Colon (tissue), 2 donors: ENCODE results near the gene SLC22A17.
"Not testable (repeated sequence)": the region's sequence is repeated elsewhere in the genome, so short reads cannot be mapped to it uniquely, and the experiment has no call there.

Source experiments
- FAIRE-seq: peaks from 2 replicates; lab custom pipeline; 2012; peaks lifted over from hg19 to GRCh38; lab: Jason Lieb, UNC
- donor health status: control.
- donor health status: control.

The SLC22A17 gene

DNA sequence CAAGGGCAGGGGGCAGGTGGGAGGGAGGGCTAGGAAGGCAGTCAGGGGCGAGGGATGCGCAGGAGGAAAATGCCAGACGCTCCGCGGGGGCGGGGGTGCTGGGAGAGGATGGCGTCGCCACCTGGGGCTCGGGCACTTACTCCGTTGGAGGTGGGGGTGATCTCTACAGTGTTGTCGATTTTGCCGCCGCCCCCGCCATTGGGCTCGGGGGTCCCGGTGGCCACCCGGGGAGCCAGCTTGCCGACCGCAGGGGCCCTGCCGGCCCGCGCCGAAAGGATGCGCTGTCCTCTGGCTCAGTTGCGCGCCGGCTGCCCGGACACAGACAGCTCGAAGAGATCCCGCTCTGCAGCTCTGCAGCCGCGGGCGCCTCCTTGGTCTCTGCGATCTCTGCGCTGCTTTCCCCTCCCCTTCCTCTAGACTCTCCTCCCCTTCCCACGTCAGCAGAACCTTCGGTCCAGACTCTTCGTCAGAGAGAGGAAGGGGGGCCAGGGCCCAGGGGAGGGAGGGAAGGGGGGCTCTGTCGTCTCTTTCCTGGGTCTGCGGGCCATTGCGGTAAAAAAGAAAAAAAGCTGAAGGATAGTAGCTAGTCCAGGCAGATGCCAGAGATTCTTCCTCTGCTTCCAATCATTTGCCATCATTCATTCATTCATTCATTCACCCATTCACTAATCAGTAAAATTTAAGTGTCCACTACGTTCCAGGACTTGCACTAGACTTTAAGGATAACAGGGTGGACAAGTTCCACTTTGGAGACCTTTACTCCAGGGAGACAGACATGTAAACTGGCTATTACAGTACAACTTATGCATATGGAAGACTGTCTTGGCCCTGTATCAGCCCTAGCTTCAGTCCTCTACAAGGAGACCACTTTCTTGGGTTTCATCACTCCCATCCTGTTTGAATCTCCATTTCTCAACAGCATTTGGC, at the start of gene SLC22A17:
Gene SLC22A17 (minus strand): TSS at position 382 of the 927 bp plus-strand sequence.
- FAIRE-seq, result no peak

DNA sequence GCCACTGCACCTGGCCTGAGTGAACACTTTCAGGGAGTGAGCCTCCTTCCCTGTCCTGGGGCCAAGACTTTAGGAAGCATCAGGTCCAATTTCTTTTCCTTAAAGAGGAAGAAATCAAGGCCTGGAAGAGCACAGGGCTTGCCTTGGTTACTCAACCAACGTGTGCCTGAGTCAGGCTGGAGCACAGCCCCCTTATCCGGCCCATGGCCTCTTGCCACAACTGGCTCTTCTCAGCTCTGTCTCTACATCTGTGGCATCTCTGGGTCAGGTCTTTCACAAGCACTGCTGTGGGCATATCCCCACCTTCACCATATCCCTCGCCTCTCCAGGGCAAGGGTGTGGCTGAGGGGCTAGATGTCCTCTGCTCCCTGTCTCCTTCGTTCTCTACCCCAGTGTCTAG, 48.6 kb upstream of the SLC22A17 start:
- FAIRE-seq, result no peak

DNA sequence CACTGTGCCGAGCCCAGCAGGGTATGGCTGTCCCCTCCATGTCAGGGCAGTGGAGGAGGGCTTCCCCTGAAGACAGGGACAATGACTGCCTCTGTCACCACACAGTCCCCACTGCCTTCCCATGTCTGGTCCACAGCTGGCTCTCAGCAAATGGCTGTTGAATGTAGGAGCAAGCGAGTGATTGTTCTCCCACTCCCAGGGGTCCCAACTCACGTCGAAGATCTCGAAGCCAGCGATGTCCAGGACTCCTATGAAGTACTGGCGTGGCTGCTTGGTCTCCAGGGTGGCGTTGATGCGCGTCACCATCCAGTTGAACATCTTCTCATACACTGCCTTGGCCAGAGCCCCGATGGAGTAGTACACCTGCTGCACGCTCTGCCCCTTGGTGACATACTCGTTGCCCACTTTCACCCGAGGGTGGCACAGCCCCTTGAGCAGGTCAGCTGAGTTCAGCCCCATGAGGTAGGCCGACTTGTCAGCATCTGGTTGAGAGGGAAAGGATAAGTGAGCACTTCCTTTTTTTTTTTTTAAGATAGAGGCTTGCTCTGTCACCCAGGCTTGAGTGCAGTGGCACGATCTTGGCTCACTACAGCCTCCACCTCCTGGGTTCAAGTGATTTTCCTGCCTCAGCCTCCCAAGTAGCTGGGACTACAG, 47.9 kb upstream of the SLC22A17 start:
- not testable (repeated sequence) for FAIRE-seq

DNA sequence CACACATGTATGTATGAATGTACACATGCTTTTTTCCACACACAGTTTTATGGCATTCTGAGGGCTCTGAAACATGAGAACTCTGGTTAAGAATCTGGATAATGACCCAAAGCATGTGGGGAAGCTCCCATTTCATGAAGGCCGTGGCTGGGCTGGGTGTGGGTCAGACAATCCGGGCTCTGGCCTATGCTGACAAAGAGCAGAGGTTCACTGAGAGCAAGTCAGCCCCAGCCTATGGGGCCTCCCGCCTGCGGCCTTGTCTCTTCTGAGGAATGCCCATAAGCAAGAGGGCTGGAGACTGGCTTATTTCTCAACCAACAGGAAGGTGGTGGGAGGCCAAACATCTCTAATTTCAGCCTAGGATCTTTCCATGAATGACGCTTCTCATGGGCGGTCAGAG, 46.9 kb upstream of the SLC22A17 start:
- FAIRE-seq, result no peak

DNA sequence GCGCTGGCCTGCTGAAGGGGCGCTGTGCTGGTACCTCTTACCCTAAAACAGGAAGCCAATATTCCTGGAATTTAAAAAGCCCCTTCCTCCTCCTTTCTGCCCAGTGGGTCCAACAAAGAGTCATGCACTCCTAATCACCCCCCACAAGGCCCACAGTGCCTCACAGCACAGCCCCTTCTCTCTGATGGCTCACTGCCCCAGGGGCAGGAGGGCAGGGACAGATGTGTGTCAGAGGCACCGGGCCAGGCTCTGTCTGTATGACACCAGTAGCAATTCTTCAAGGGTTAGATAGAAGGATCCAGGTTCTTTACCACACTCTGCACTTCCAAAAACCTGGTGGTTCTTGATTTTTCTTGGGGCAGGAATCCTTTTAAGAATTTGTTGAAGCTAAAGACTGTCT, 46.4 kb upstream of the SLC22A17 start:
- FAIRE-seq, result no peak

DNA sequence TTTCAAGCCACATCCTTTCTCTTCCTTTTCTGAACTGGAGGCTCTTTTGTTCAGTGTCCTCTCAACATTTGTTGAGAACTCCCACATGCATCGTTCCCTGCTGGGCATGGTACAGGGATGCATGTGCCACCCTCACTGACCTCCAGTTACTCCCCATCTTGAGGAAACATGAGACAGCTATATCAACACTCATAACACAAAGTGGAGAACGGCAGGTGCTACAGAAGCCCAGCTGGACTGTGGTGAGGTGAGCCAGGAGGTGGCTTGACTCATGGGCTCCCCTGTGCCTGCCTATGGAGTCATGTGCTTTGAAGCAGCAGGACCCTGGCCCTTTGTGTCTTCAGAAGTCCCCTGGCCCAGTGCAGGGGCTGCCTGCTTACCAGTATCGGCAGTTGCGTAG, 45.7 kb upstream of the SLC22A17 start:
- no peak for FAIRE-seq

DNA sequence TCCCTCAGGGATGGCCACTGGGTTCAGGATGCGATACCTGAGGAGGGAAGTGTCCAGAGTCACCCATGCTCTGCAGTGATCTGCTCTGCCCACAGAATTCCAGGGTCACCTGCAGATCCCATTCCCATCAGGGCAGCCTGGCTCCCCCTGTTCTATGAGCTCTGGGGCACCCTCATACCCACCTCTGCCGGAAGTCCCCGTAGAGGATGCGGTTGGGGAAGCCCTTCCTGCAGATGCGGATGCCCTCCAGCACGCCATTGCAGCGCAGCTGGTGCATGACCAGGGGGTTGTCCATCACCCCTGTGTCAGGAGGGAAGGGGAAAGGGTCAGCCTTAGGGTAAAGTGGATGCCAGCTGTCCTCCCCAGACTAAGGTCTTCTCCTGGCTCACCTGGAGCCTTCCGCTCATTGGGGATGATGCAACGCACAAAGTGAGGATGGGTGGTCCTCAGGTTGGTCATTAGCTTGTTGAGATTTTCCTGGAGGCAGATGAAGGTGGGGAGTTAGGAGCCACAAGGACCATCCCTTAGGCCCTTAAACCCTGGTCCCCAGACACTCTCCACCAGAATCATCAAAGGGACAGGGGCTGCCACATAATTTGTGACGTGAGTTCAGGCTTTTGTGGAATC, 44.2 kb upstream of the SLC22A17 start:
- FAIRE-seq, result no peak

DNA sequence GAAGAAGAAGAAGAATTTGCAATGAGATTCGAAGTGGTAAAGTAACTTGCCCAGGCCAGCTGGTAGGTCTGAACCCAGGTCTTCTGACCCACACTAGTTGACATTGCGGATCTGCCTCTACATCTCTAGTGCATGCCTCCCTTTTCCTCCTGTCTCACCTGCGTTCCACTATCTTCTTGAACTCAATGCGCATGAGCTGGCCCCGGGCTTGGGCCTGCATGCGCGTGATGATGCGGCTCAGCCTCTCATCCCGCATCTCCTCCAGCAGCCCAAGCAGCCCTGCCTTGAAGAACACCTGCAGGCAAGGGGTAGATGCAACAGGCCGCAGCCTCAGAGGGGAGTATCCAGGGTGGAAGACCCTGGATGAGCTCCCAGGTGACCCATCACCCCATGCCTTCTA, 43.4 kb upstream of the SLC22A17 start:
- no peak for FAIRE-seq

DNA sequence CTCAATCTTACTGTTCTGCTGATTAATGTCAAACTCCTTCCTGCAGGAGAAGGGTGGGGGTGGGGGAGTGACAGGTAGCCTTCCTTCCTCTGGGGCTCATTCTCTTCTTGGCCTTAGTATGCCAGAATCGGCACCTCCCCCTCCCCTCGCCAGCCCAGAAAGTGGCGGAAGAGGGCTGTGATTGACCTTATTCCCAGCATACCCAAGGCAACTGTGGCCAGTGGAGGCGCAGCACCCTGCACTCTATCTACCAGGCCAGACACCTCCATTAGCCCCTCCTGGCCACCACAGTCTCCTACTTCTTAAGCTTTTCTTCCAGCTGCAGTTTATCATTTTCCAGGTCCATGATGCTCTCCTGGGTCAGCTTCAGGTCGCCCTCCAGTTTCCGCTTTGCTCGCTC, 39.9 kb upstream of the SLC22A17 start:
- no peak for FAIRE-seq

DNA sequence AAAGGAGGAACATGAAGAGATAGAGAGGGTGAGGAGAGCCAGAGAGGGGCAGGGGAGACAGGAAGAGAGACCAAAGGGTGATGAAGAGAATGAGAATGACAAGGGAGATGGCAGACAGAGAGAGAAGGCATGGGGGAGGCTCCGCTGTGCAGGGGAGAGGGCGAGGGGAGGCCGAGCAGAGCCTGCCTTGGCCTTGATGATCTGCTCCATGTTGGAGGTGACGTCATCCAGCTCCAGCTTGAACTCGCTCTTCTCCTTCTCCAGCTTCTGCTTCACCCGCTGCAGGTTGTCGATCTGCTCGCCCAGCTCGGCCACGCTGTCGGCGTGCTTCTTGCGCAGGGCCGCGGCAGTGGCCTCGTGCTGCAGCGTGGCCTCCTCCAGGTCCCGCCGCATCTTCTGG, 37.2 kb upstream of the SLC22A17 start:
- FAIRE-seq, result not testable (repeated sequence)

DNA sequence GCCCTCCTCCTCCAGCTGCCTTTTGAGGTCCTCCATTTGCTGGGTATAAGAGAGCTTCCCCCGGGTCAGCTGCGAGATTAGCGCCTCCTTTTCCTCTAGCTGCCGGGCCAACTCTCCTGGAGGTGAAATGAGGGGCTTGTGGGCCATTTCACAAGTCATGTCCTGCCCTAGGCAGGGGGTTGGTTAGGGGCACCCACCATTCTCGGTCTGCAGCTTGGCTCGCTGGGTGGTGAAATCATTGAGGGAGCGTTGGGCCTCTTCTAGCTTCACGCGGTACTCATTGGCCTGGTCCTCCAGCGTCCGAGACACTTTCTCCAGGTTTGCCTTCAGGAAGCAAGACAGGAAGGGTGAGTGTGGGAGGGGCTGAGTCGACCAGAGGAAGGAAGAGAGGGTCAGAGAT, 36.7 kb upstream of the SLC22A17 start:
- no peak for FAIRE-seq

DNA sequence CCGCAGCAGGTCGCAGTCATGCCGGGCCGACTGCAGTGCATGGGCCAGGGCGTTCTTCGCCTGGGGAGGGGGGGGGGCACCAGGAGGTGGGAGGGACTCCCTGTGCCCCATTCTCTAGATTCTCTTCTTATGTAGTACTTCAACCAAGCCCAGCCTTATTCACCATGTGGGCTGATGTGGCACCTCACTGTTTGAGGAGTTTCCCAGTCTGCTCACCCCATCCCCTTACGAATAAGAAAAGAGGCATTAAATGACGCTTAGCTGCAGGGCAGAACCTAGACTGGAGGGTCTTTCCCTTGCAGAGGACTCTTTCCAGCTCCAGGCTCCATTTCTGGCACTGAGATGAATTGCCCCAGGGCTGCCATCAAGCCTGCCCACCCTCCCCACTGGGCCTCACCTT, 36.3 kb upstream of the SLC22A17 start:
- no peak for FAIRE-seq

DNA sequence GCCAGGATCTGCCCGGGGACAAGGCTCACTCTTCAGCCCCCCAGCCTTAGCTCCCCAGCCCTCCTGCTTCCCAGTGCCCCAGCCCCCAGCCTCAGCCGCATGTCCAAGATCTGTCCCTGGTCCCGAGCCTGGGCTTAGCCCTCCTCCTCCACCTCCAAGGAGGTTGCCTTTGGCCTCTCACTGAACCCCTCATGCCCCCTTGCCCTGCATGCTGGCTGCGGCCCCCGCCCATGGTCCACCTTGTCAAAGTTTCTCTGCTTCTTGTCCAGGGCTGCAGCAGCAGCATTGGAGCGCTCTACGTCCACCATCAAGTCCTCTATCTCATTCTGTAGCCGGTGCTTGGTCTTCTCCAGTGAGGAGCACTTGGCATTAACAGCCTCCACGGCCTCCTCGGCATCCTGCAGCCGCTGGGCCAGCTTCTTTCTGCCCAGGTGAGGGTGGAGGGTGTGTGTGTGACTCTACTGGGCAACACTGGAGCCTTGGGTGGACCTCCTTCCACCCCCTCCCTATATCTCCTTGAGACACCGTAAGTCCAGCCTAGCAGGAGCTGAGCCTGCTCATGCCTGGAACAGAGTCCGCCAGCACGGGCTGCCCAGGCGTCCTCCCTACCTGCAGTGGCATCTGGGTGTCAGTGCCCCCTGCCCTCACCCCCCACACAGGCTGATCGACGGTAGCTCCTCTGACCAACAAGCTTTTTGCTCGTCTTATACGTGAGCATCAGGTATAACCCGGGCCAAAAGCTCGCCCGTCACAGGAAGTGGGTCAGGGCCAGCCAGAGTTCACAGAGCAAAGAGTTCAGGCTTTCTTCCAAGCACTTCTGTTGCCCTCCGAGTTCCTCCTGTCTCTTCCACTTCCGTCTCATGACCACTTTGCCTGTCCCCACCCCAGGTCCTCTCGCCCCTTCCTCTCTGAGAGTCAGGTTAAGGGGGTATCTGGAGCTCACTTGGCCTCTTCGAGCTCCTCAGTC, 35.5 kb upstream of the SLC22A17 start:
- FAIRE-seq, result no peak

DNA sequence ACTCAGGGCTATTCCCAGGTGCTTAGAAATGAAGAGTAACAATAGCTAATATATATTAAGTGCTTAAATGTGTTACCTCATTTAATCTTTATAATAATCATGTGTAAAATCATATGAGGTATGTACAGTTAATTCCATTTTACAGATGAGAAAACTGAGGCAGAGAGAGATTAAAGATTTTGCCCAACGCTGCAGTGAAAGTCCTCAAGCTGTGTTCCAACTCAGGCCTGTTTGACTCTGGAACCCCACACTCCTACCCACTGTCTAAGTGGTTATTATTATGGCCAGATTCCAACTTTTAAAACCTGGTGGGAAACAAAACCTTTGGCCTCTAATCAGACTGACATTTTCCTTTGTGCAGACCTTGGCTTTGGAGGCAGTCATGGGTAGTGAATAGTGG, 34.3 kb upstream of the SLC22A17 start:
- no peak for FAIRE-seq

DNA sequence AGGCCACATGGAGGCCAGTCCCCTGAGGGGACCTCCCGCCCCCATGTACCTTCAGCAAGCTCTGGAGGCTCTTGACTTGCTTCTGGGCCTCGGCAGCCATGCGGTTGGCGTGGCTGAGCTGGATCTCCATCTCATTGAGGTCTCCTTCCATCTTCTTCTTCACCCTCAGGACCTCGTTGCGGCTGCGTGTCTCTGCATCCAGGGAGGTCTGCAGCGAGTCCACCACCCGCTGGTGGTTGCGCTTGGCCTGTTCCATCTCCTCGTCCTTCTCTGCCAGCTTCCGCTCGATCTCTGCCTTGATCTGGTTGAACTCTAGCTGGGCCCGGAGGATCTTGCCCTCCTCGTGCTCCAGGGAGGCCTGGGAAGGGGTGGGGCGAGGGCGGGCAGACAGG, 33.6 kb upstream of the SLC22A17 start:
- not testable (repeated sequence) for FAIRE-seq

DNA sequence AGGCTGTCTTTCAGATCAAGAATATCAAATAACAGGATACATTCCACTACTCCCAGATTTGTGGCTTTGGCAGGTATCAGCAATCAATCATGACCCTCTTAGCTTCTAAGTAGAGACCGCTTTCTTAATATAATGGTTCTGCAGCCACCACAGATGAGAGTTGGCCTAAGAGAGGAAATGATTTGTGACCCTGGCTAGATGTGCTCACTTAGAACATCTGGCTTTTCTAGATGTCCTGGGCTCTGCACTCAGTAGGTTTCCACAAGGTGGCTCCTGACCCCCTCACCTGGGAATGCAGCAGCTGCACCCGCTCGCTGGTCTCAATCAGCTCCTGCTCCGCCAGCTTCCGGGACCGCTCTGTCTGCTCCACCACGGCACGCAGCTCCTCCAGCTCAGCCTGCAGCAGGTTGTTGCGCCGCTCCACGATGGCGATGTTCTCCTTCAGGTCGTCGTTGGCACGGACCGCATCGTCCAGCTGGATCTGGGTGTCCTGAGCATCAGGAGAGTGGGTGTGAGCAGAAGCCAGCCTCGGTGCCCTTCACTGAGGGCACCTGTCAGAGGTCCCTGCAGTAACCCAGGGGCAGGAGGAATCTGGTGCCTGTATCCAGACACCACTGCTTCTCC, 33.1 kb upstream of the SLC22A17 start:
- no peak for FAIRE-seq

DNA sequence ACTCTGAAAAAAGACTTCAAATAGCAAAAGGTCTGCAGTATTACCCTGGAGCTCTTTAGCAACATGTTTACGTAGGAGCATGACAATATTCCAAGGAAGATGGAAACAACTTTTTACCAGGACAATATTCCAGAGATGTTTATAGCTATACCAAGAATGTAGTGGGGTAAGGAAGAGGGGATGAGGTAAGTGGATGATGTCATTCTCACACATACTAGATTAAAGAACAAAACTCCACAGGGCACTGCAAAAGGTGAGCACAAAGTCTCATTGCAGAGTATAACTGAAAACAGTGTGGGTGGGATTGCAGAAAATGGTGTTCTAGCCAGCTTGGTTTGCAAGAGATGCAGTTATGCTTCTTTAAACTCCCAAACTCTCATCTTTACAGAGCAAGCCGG, 32.6 kb upstream of the SLC22A17 start:
- no peak for FAIRE-seq

DNA sequence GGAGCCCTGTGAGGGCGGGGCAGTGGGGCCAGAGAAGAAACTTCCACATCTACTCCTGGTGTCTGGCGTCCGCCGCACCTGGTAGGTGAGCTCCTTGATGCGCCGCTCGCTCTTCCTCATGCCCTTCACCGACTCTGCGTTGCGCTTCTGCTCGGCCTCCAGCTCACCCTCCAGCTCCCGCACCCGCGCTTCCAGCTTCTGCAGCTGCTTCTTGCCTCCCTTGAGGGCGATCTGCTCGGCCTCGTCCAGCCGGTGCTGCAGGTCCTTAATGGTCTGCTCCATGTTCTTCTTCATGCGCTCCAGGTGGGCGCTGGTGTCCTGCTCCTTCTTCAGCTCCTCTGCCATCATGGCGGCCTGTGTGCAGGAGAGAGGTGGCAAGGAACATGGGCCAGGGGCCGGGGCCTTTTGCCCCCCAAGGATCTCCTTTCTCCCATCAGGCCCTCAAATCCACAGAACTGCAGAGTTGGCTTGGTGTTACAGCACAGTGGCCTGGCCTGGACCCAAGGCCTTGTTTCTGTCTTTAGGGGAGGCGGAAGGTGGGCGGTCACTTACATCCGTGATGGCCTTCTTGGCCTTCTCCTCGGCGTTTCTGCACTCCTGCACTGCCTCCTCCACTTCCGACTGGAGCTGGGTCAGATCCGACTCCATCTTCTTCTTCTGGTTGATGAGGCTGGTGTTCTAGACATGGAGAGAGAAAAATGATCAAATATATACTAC, 31.8 kb upstream of the SLC22A17 start:
- FAIRE-seq, result no peak

DNA sequence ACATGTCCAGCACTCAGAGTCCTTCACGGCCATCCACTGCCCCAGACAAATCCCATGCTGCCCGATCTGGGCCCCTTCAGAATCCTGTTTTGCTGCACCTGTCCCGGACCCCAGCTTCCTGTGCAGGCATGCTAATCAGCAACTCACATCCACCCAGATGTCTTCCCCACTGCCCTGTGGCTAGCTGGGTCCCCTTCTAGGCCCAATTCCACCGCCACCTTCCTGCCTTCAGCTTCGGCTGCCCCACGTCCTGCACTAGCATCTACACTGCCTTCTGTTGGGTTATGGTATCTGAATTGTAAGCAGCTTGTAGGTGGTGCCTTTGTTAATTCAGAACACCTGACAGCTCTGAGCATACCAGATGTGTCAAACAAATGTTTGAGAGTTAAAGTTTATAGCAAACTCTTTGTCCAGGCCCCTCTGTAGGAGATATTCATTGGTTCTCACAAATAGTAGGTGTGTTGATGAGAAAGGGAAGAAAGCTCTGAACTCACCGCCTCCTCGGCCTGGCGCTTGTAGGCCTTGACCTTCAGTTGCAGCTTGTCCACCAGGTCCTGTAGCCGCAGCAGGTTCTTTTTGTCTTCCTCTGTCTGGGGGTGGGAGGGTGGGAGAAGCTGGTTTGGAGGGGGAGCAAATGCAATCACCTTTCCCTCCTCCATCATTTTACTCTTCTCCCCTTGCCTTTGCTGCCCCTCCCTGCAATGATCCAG, 30.2 kb upstream of the SLC22A17 start:
- no peak for FAIRE-seq

DNA sequence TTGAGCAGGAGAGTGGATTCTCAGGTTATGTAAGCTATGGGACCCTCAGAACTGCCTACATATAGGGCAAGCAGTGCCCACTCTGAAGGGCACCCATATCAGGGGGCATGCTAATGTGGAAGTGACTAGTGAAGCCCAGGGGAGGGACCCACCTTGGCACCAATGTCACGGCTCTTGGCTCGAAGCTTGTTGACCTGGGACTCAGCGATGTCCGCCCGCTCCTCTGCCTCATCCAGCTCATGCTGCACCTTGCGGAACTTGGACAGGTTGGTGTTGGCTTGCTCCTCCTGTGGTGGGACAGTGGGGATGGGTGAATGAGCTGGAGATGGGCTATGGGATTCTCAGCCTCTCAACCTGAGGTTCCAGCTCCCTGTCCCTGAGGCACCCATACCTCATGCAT, 29.6 kb upstream of the SLC22A17 start:
- no peak for FAIRE-seq
